HuH-7.5 (cell line): ENCODE data around the gene OVCA2.

Source experiments
- DNase-seq: peaks from one replicate; pipeline ENCODE4 v3.0.0; 2011; ENCODE audit warnings: low spot score

Gene OVCA2

GRCh38 chr17:2086306-2086705 lies 44.5 kb downstream of the OVCA2 start:
- no peak for DNase-seq

GRCh38 chr17:2087597-2088211 lies 45.9 kb downstream of the OVCA2 start:
- DNase-seq, result no peak

GRCh38 chr17:2089021-2089422 lies 47.2 kb downstream of the OVCA2 start:
- DNase-seq, result no peak

- DNase-seq, result no peak
These were observed 48.4 kb downstream of the OVCA2 start for GRCh38 chr17:2090210-2090641.

GRCh38 chr17:2090804-2091534 lies 49.1 kb downstream of the OVCA2 start:
- DNase-seq, result no peak

- DNase-seq, result no peak
These were observed 50.4 kb downstream of the OVCA2 start for GRCh38 chr17:2092253-2092652.
